Fibroblast of skin of back (primary cell): Measurements from ENCODE around the gene KCNK16.

Experiments used
- DNase-seq: peaks from one replicate; pipeline ENCODE4 v3.0.0-alpha.2; 2013

KCNK16 gene

DNA sequence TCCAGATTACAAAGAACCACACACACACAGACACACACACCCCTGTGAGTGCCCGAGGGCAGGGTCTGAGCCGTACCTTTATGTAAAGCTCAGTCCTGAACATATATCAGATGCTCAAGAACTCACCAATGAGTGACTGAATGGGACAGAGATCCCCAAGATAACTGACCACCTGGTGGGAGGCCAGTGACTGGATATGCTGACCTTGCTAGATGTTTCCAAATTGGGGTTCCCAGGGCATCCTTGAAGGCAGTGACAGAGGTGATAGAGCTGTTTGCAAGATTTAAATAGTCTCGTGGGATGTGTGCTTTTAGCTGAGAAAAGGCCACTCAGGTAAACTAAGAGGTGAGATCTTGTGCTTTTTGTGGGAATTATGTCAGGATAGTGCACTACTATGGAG is 47.6 kb downstream of the KCNK16 start:
- DNase-seq: no peak

DNA sequence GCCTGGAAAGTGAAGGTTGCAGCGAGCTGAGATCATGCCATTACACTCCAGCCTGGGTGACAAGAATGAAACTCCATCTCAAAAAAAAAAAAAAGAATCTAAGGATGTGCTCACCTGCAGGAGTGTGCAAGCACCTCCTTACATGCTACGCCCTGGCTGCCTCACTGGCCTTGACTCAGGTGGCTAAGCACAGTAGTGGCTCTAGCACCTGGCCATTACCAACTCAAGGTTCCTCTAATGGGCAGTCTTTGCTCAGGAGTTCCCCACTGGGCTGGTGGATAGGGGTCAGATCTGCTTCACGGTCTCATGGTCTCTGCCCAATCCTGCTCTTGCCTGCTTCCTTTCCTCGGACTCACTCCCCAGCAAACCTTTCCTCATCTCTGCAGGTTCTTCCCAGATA is 48.0 kb downstream of the KCNK16 start:
- no peak for DNase-seq

DNA sequence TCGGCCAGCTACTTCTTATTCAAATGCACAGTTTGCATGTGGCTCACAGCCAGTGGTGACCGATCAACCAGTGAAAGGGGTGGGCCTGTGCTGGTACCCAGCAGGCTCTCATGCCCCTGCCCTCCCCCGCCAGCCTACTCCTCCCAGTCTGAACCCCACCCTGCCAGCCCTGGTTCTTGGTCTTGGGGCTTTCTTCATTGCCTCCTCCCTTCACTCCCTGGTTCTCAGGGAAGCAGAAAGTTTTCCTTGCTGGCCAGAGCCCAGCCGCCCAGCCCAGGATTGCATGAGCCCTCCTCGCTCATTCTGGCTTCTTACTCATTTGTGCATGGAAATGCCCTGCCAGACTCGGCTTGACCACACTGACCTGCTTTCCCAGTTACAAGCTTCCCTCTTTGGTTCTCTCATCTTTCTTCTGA is 49.1 kb downstream of the KCNK16 start:
- no peak for DNase-seq

DNA sequence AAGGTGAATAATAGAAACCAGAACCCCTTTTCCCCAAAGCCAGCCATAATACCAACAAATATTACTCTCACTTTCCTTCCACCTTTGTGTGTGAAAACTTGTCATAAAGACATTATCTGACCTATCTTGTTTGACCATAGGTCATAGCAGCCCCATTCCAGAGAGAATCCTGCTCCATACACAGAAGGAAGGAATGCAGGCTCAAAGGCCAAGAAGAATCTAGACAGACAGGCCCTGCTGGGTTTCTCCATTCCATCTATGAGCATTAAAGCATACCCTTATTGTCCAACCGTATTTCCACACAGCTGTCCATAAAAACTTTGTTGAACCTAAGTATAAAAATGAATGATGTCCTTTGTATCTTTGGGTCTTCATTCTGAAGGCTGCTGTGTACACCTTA is 52.5 kb downstream of the KCNK16 start:
- DNase-seq: no peak

DNA sequence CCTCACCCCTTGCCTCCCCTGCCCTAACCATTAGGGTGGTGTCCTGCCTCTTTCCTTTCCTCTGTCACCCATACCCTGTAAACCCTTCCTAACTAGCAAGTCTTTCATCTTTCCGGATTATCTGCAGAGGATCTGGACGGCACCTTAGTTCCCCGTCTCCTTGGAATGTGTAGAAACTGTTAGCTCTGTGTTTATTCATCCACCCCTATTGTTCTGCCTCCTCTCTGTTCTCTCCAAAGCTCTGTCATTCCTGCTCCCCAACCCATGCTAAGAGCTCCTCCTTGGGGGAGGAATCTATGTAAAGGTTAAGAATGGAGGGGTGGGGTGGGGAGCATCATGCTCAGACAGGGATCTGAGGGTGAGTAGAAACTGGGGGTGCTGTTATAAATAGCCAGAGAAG is 53.8 kb downstream of the KCNK16 start:
- no peak for DNase-seq

DNA sequence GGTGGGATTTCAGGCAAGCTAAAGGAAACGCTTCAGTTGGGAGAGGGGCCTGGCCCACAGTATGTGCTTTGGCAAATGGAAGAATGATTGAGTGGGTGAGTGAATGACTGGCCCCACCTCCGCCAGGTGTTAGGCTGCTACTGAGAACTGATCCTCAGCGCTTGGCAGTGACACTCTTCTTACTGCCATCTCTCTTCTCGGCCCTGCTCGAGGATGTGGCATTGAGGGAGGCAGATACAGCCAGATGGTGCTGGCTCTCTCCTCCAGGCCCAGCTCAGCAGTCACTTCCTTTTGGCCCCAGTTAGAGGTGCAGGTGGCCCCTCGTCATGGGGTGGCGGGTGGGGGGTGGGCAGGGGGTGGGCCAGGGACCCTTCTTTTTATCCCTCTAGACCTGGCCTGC is 54.3 kb downstream of the KCNK16 start:
- DNase-seq: no peak

DNA sequence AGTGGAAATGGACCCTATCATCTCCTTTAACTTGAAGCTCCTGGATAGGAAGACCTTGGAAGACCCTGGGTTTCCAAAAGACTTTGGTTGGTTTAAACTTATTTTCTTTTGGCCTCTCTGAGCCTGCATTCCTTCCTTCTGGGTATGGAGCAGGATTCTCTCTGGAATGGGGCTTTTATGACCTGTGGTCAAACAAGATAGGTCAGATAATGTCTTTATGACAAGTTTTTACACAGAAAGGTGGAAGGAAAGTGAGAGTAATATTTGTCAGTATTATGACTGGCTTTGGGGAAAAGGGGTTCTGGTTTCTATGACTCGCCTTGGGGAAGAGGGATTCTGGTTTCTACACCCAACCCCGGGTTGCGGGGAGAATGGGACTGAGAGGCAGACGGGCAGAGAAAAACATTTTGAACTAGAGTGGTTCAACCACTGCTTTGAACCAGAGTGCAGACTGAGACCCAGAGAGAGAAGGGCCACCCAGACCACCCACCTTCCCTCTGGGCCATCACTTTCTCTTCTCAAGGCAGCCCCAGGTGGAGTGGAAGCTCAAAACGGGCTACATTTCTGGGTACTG is 55.6 kb downstream of the KCNK16 start:
- DNase-seq: no peak

DNA sequence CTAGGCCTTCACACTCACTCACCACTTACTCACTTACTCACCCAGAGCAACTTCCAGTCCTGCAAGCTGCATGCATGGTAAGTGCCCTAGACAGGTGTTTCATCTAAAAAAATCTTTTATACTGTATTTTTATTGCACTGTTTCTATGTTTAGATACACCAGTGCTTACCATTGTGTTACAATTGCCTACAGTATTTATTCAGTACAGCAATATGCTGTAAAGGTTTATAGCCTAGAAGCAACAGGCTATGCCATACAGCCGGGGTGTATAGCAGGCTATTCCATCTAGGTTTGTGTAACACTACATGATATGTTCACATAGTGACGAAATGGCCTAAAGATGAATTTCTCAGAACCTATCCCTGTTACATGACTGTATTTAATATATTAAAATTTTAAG is 56.1 kb downstream of the KCNK16 start:
- no peak for DNase-seq
